ENCODE measurements around the gene CDKL5. TPM values are rescaled to one million over a fixed set of nuclear protein-coding genes. Genes with fewer than 3 reads are reported as not detected.
"Not testable (repeated sequence)": the region's sequence is repeated elsewhere in the genome, so short reads cannot be mapped to it uniquely, and the experiment has no call there.

Gene CDKL5
- total RNA-seq, 1 experiment from 2014 or later: 2.4 TPM

DNA sequence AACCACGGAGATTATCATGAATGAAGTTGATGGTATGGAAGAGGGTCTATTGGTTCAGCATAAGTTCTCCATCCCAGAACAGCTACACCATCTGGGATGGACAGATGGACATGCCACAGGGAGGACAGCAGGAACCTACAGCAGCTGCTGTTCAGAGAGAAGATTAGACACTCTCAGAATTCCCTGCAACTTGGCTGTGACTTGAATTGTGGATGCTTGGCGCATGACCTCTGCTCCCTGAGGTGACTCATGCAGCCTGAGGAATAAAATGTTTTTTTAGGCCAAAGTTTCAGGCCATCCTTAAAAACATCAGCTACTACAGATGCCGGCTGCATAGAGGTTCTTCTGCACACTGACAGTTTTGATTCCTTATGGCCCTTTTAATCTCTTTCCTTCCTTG lies 149.2 kb downstream of the CDKL5 start:
- peak; percentile 51 for DNase-seq (ENCODE audit: low spot score)

DNA sequence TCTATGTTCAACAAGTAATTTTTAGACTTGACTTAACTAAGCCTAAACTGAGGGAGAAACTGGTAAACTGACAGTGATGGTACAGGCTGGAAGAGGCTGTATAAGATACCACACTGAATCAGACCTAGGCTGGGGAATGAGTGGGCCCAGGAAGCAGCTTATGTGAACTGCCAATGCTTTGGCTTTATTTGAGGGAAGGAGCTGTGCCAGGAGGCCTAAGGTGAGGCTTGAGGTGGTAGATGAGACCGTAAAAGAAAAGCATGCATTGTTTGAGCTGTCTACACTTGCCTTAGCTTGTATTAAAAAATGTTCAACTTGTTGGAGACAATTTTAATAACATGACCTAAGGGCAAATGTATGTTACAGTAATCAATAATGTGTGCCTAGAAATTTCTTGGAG lies 150.3 kb downstream of the CDKL5 start:
- DNase-seq (ENCODE audit: low spot score): no peak

GRCh38 chrX:18577400-18577799 lies 152.0 kb downstream of the CDKL5 start:
- DNase-seq (ENCODE audit: low spot score): no peak

DNA sequence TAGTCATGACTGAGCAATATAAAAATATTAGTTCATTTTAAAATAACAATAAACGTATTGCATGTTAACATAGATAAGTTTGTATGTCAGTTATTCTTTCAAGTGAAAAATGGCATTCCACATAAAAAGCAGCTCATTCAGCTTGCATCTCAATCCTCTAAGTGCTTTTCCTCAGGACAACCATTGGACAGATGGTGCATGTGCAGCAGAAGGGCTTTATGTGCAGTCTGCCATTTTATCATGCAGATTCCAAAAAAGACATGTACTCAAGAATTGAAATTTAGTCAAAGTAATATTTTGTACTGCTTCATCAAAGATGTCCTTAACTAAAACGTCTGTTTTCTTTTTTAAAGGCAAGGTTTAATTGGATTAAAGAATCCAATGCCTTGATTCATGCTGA lies 153.1 kb downstream of the CDKL5 start:
- DNase-seq (ENCODE audit: low spot score): no peak

- no peak for DNase-seq (ENCODE audit: low spot score)
Observed at GRCh38 chrX:18579495-18579894, 154.1 kb downstream of the CDKL5 start.

DNA sequence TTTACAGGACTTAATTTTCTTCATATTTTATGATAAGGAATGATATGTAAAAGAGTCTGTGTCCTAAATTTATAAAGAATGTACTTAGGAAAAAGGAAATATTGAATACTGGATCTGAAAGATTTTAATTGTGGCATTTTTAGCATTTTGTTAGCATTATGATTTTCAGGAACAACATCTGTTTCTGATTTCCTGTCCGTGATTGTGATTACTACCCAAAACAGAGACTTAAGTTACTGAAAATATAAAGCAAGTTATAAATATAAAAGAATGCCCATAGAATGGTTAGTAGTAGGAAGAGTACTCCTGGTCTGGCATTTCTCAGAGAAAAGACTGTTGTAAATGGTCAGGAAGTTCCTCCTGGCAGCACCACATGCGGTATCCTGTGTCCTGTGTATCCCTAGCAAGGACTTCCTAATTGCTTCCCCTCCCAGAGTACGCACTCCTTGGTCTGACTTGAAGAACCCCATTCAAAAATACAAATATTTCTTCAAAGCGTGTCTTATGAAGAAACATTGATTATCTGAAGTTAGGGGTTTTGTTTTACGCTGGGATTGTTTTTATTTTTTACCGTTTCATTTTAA lies 157.6 kb downstream of the CDKL5 start:
- no peak for DNase-seq (ENCODE audit: low spot score)

- DNase-seq (ENCODE audit: low spot score): not testable (repeated sequence)
Observed at GRCh38 chrX:18589292-18589691, 163.9 kb downstream of the CDKL5 start.

DNA sequence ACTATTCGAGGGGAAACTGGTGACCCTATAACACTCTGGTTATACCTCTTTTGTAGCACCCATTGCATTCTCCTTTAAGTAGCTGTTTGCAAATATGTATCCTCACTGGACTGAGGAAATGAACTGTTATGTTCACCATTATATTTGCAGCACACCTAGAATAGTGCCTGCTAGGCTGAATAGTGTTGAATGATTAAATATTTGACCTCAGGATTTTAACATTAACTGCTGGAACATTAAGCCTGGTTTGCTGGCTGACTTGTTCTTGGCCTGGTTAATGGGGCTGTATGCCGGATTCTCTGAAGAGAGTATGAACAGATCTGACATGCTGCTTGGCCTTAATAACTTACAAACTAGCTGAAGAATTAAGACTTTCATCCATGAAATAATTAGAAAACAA lies 166.4 kb downstream of the CDKL5 start:
- DNase-seq (ENCODE audit: low spot score): no peak

- no peak for DNase-seq (ENCODE audit: low spot score)
Observed at GRCh38 chrX:18594079-18594478, 168.7 kb downstream of the CDKL5 start.

GRCh38 chrX:18596096-18596495 lies 170.7 kb downstream of the CDKL5 start:
- DNase-seq (ENCODE audit: low spot score): no peak

GRCh38 chrX:18598413-18598812 lies 173.0 kb downstream of the CDKL5 start:
- DNase-seq (ENCODE audit: low spot score): no peak

DNA sequence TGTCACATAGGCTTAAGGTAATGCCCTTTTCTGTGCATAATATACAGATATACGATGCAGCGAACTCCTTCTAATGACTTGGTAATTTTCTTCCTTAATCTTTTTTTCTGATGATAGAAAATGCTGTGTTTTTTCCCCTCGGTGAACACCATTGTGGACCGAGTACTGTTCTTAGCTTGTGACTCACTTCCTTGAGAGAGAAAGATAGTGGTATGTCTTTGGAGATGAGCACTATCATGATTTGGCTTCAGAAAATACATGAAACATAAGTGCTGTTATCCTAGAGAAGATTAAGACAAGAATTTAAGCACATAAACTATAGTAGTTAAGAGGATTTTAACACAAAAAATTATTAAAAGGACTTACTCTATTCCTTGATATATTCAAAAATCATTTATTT lies 182.6 kb downstream of the CDKL5 start:
- no peak for DNase-seq (ENCODE audit: low spot score)

- DNase-seq (ENCODE audit: low spot score): no peak
Observed at GRCh38 chrX:18613930-18614639, 188.7 kb downstream of the CDKL5 start.

GRCh38 chrX:18616688-18617406 lies 191.4 kb downstream of the CDKL5 start:
- DNase-seq (ENCODE audit: low spot score): no peak

GRCh38 chrX:18617407-18617750 lies 192.0 kb downstream of the CDKL5 start:
- DNase-seq (ENCODE audit: low spot score): peak; percentile 82

GRCh38 chrX:18619288-18619687 lies 193.9 kb downstream of the CDKL5 start:
- no peak for DNase-seq (ENCODE audit: low spot score)

DNA sequence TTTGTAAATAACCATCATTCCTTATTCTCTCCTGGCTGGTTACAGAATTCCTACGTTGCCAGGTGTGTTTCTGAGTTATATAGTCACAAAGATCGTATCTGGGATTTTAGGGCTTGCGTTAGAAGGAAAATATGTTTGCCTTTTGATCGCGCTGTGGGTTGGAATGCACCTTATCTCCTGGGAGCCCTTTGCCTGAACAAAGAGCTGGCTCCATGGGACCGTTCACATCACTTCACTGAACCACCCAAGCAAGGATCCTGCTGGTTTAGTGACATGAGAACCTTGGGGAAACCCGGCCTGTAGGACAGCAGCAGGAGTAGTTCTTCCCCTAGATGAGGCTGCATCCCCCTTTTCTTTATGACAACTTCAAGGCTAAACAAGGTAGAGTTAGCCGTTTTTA lies 194.9 kb downstream of the CDKL5 start:
- no peak for DNase-seq (ENCODE audit: low spot score)

DNA sequence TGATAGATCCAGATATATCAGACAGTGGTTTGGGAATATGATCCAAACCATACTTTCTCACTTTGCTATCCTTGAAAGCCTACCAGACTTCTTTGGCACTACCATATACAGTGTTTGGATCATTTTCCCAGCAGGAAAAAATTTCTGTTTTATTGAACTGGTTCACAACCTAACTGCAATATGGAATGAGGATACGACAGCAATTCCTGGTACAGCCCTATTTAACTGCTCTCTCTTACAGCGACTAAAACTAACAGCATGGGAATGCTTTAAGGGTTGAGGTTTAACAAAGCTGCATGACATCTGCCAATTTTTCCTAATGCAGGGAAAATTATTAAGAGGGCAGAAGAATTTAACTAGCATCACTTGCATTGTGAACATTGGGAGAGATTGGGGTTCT lies 199.2 kb downstream of the CDKL5 start:
- DNase-seq (ENCODE audit: low spot score): no peak

GRCh38 chrX:18630934-18631333 lies 205.5 kb downstream of the CDKL5 start:
- DNase-seq (ENCODE audit: low spot score): no peak

DNA sequence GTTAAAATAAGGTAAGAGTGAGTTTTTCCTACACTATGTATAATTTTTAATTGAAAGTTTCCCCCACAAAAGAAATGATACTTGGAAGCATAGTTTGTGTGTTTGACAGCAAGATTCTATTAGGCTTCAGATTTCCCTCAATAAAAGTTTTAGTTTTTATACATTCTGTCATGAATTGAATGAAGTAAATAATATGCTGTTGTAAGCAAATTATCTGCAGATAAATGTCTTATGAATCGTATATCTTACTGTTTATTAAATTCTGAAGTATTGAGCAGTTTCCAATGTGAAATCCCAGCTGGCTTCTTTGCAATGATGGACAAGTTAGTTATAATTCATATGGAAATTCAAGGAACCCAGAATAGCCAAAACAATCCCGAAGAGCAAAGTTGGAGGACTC lies 213.0 kb downstream of the CDKL5 start:
- DNase-seq (ENCODE audit: low spot score): no peak

DNA sequence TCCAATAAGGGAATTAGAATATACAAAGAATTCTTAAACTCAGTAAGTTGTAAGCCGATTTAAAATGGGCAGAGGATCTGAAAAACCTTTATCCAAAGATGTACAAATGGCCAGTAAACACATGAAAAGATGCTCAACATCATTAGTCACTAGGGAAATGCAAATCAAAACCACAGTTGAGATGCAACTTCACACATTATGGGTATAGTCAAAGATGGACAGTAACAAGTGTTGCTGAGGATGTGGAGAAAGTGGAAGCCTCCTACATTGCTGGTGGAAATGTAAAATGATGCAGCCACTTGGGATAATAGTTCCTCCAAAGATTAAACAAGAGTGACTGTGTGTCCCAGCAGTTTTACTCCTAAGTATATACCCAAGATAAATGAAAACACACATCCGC lies 213.9 kb downstream of the CDKL5 start:
- no peak for DNase-seq (ENCODE audit: low spot score)

- no peak for DNase-seq (ENCODE audit: low spot score)
Observed at GRCh38 chrX:18640686-18641085, 215.3 kb downstream of the CDKL5 start.

DNA sequence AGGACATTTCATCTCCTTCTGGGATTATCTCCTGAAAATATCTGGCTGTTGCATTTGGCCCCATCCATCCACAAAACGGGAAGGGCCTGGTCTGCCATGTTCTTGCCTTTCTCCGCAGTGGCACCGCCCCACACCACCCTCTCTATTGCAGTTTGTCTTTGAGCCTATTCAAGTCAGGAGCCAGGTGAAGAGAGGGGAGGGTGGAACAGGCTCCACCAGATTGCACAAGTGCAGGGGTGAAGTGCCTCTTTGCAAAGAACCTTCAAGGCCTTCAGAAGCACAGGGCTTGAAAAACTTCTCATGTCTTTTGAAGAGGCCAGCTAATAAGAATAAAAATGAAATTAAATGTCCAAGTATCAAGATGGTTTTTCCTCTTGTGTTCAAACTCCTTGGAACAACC lies 217.8 kb downstream of the CDKL5 start:
- DNase-seq (ENCODE audit: low spot score): no peak

All from A172 (cell line).